ENCODE measurements around the gene SDHB. TPM values are rescaled to one million over a fixed set of nuclear protein-coding genes. Genes with fewer than 3 reads are reported as not detected.

The SDHB gene
- polyA plus RNA-seq, 3 donors: 116 to 275 (median 241) TPM

DNA sequence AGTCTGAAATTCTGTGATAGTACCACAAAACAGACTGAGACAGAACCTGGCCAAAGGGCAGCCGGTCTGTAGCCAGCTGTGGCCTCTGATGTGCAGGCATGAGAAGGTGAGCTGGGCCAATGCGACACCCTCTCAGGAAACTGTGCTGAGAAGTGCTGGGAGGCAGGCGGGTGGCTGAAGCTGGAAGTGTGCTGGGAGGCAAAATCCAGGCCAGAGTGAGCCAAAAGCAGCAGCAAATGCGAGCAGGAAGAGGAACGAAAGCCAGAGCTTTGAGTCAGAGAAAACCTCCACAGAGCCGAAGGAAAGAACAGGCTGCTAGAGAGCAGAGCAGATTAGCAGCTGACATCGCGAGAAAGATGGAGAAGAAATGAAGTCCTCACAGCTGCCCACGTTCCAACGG is 31.9 kb downstream of the SDHB start:
- no peaks in the 10 kb centered on the region for H3K79me2 ChIP-seq (ENCODE audit: insufficient read depth, low read length)
- peaks cover 9 to 15% of the 10 kb centered on the region in 2 donors for H3K4me1 ChIP-seq (ENCODE audit: control insufficient read depth in 1 of 2, insufficient read depth in 2 of 2, low read length in 2 of 2)
- peaks cover 17% of the 10 kb centered on the region for H3K4me1 Mint-ChIP-seq
- TF ChIP-seq CTCF (IDR thresholded peaks at IDR 0.05): no peak
- H3K36me3 Mint-ChIP-seq: peaks cover 80 to 94% of the 10 kb centered on the region in 2 donors
- H3K27me3 ChIP-seq (ENCODE audit: control insufficient read depth in 2 of 2, insufficient read depth in 2 of 2, low read length in 2 of 2): no peaks in the 10 kb centered on the region
- no peak overlapping the region for H3K27ac ChIP-seq (ENCODE audit: low read depth in 1 of 2, low read length in 2 of 2)
- H3K4me2 ChIP-seq (replicated peaks; ENCODE audit: extremely low read depth, low read length, poor library complexity, severe bottlenecking): no peak overlapping the region
- peak overlapping the region in 1 of 7 donors; percentile 10 for H3K27ac Mint-ChIP-seq
- H4K20me1 ChIP-seq (ENCODE audit: insufficient read depth, low read length): peaks cover 29% of the 10 kb centered on the region
- no peak overlapping the region for H3K4me3 Mint-ChIP-seq
- DNase-seq: no peak
- H3K9me3 Mint-ChIP-seq: peaks cover 0 to 2% (median 0%) of the 10 kb centered on the region in 7 donors
- no peak overlapping the region for H3K9ac ChIP-seq (ENCODE audit: insufficient read depth, low read length, poor library complexity, severe bottlenecking)
- 89% methylated on average over 10 of the region's 10 CpGs for WGBS (ENCODE audit: insufficient coverage)
- H3K9me3 ChIP-seq (replicated peaks in 1 of 2; ENCODE audit: control insufficient read depth in 1 of 2, insufficient read depth in 1 of 2, low read length in 2 of 2): no peaks in the 10 kb centered on the region
- H3K36me3 ChIP-seq (replicated peaks in 1 of 2; ENCODE audit: control insufficient read depth in 1 of 2, insufficient read depth in 2 of 2, low read length in 2 of 2): peaks cover 89 to 96% of the 10 kb centered on the region in 2 donors
- no peak overlapping the region for H2AFZ ChIP-seq (ENCODE audit: insufficient read depth, low read depth, low read length, poor library complexity, severe bottlenecking)
- H3K27me3 Mint-ChIP-seq (ENCODE audit: low read depth in 3 of 3): no peaks in the 10 kb centered on the region
- H3K4me3 ChIP-seq (replicated peaks in 1 of 3; ENCODE audit: low read depth in 2 of 3, low read length in 3 of 3): no peak overlapping the region
- intact Hi-C loops (cut with micrococcal nuclease): no loop called here

GRCh38 chr1:17020502-17020901 is 33.3 kb downstream of the SDHB start:
- no peaks in the 10 kb centered on the region for H3K9me3 ChIP-seq (replicated peaks in 1 of 2; ENCODE audit: control insufficient read depth in 1 of 2, insufficient read depth in 1 of 2, low read length in 2 of 2)
- peaks cover 0 to 2% (median 0%) of the 10 kb centered on the region in 7 donors for H3K9me3 Mint-ChIP-seq
- no peak for DNase-seq
- H3K36me3 ChIP-seq (replicated peaks in 1 of 2; ENCODE audit: control insufficient read depth in 1 of 2, insufficient read depth in 2 of 2, low read length in 2 of 2): peaks cover 75 to 82% of the 10 kb centered on the region in 2 donors
- H3K4me2 ChIP-seq (replicated peaks; ENCODE audit: extremely low read depth, low read length, poor library complexity, severe bottlenecking): no peak overlapping the region
- H4K20me1 ChIP-seq (ENCODE audit: insufficient read depth, low read length): peaks cover 27% of the 10 kb centered on the region
- no peaks in the 10 kb centered on the region for H3K27me3 ChIP-seq (ENCODE audit: control insufficient read depth in 2 of 2, insufficient read depth in 2 of 2, low read length in 2 of 2)
- no peak overlapping the region for H2AFZ ChIP-seq (ENCODE audit: insufficient read depth, low read depth, low read length, poor library complexity, severe bottlenecking)
- H3K4me3 ChIP-seq (replicated peaks in 1 of 3; ENCODE audit: low read depth in 2 of 3, low read length in 3 of 3): no peak overlapping the region
- no peak overlapping the region for H3K27ac Mint-ChIP-seq
- 100% methylated on average over 2 of the region's 2 CpGs for WGBS (ENCODE audit: insufficient coverage)
- H3K4me1 Mint-ChIP-seq: peaks cover 23% of the 10 kb centered on the region
- H3K4me3 Mint-ChIP-seq: no peak overlapping the region
- H3K9ac ChIP-seq (ENCODE audit: insufficient read depth, low read length, poor library complexity, severe bottlenecking): no peak overlapping the region
- peaks cover 0 to 2% (median 0%) of the 10 kb centered on the region in 3 donors for H3K27me3 Mint-ChIP-seq (ENCODE audit: low read depth in 3 of 3)
- no peak for TF ChIP-seq CTCF (IDR thresholded peaks at IDR 0.05)
- intact Hi-C loops (cut with micrococcal nuclease): no loop called here
- no peak overlapping the region for H3K27ac ChIP-seq (ENCODE audit: low read depth in 1 of 2, low read length in 2 of 2)
- H3K36me3 Mint-ChIP-seq: peaks cover 71 to 81% of the 10 kb centered on the region in 2 donors
- H3K4me1 ChIP-seq (ENCODE audit: control insufficient read depth in 1 of 2, insufficient read depth in 2 of 2, low read length in 2 of 2): peaks cover 14 to 23% of the 10 kb centered on the region in 2 donors
- H3K79me2 ChIP-seq (ENCODE audit: insufficient read depth, low read length): no peaks in the 10 kb centered on the region

All from CD14-positive monocyte (primary cell).